T-cell (primary cell): Measurements from ENCODE around the gene PTPN11. TPM values are rescaled to one million over a fixed set of nuclear protein-coding genes. Genes with fewer than 3 reads are reported as not detected.
A peak's percentile ranks its signal among the peaks of the same experiment; 100 is the strongest.
"Not testable (repeated sequence)": the region's sequence is repeated elsewhere in the genome, so short reads cannot be mapped to it uniquely, and the experiment has no call there.

Source experiments
- ATAC-seq, 4 experiments: fragments of 200-7000 bp in 3 of 4; fragments of 150-1000 bp in 1 of 4; cut with Tn5 transposase; replicated peaks in 1 of 4; 1 replicate in 3 of 4; 2 replicates in 1 of 4; pipeline ENCODE4 v1.10.0; 2021; ENCODE audit warnings: moderate library complexity in 3 of 4, mild to moderate bottlenecking in 2 of 4, moderate number of reproducible peaks in 1 of 4
- CTCF ChIA-PET, 2 donors: fragments of 300-600 bp; sonication (Branson Sonifier 250); formaldehyde crosslinking; loops; one replicate each; lab custom pipeline; 2022; ENCODE audit warnings: antibody characterized with exemption in 2 of 2; lab: Charles Lee
- POLR2A ChIA-PET, 2 donors: fragments of 300-600 bp; sonication (Branson Sonifier 250); formaldehyde crosslinking; loops; one replicate each; lab custom pipeline; 2022; ENCODE audit warnings: antibody characterized with exemption in 2 of 2; lab: Charles Lee
- DNase-seq, 35 experiments: peaks; one replicate each; pipeline versions ENCODE4 v3.0.0 to v3.0.0-alpha.2; 2013 to 2023
- H3K27ac ChIP-seq: one replicate; pipeline ENCODE4 v1.5.1; 2013; ENCODE audit warnings: low read length
- H3K27me3 ChIP-seq, 2 experiments: replicated peaks in 1 of 2; 1 replicate in 1 of 2; 2 replicates in 1 of 2; pipeline versions ENCODE4 v1.6.1 to v1.7.0; 2013; ENCODE audit warnings: low read length in 1 of 2, mixed read lengths in 1 of 2; ENCODE audit not compliant: control insufficient read depth in 2 of 2, insufficient read depth in 2 of 2; ENCODE audit errors: extremely low read depth in 1 of 2
- H3K36me3 ChIP-seq, 2 donors: 1 replicate in 1 of 2; 2 replicates in 1 of 2; pipeline versions ENCODE4 v1.6.1 to v1.7.0; 2013; ENCODE audit warnings: low read length in 1 of 2; ENCODE audit not compliant: control insufficient read depth in 2 of 2, insufficient read depth in 1 of 2; ENCODE audit errors: extremely low read depth in 1 of 2
- H3K4me1 ChIP-seq, 2 experiments: 1 replicate in 1 of 2; 2 replicates in 1 of 2; pipeline versions ENCODE4 v1.6.1 to v1.7.0; 2013; ENCODE audit warnings: low read length in 2 of 2, mixed read lengths in 1 of 2; ENCODE audit not compliant: insufficient read depth in 2 of 2, control insufficient read depth in 1 of 2; ENCODE audit errors: extremely low read depth in 1 of 2
- H3K4me3 ChIP-seq, 2 donors: 1 replicate in 1 of 2; 2 replicates in 1 of 2; pipeline versions ENCODE4 v1.5.1 to v1.7.0; 2013; ENCODE audit warnings: mild to moderate bottlenecking in 2 of 2, low read length in 1 of 2, moderate library complexity in 1 of 2; ENCODE audit not compliant: control insufficient read depth in 1 of 2; ENCODE audit errors: extremely low read depth in 1 of 2
- H3K9me3 ChIP-seq: 2 replicates; pipeline ENCODE4 v1.7.0; 2013
- H3K27ac Mint-ChIP-seq, 2 donors: one replicate each; pipeline ENCODE4 v1.8.0; 2020 to 2021; ENCODE audit warnings: mild to moderate bottlenecking in 2 of 2, mixed read lengths in 2 of 2
- H3K27me3 Mint-ChIP-seq, 2 donors: one replicate each; pipeline ENCODE4 v1.8.0; 2021 to 2022; ENCODE audit warnings: mixed read lengths in 2 of 2
- H3K36me3 Mint-ChIP-seq: one replicate; pipeline ENCODE4 v1.8.0; 2021; ENCODE audit warnings: mixed read lengths
- H3K4me1 Mint-ChIP-seq, 3 donors: one replicate each; pipeline ENCODE4 v1.8.0; 2020 to 2022; ENCODE audit warnings: mixed read lengths in 3 of 3, mild to moderate bottlenecking in 1 of 3
- H3K4me3 Mint-ChIP-seq, 3 donors: one replicate each; pipeline ENCODE4 v1.8.0; 2020 to 2022; ENCODE audit warnings: mild to moderate bottlenecking in 3 of 3, mixed read lengths in 3 of 3, moderate library complexity in 3 of 3
- H3K9me3 Mint-ChIP-seq, 3 donors: one replicate each; pipeline ENCODE4 v1.8.0; 2020 to 2022; ENCODE audit warnings: mixed read lengths in 3 of 3
- WGBS: methylation state at CpG from one replicate; pipeline ENCODE4 v1.1.5; 2013; ENCODE audit warnings: missing lambda C conversion rate; ENCODE audit not compliant: insufficient coverage; 5-methylcytosine and 5-hydroxymethylcytosine counted together
- total RNA-seq, 35 experiments: library from RNA in 6 of 35; stranded (reverse) in 6 of 35; fragments of 120-200 nt in 1 of 35; gene quantifications; one replicate each; pipeline versions ENCODE4 v1.2.1 to v1.2.4 and lab custom pipeline; 2013 to 2026

Gene PTPN11
- total RNA-seq, 5 donors from 2014 or later (not counting 1 experiment from before 2014, with no cell fraction given): 48.7 to 55.5 (median 53.2) TPM

GRCh38 chr12:112450725-112451124, 32.0 kb downstream of the PTPN11 start:
- no peak for ATAC-seq
- WGBS: no CpG with 5 or more reads among the region's 4 CpGs
- Histone ChIP-seq H3K27me3 (no peaks in the 10 kb centered on the region), H3K4me3 (no peak overlapping the region), H3K36me3 (peaks cover 7 to 63% of the 10 kb centered on the region in 2 donors), H3K4me1 (peaks cover 0 to 10% of the 10 kb centered on the region in 2 experiments), H3K9me3 (no peaks in the 10 kb centered on the region), H3K27ac (no peak overlapping the region)
- DNase-seq: no peak
- Mint-ChIP-seq H3K27me3 (no peaks in the 10 kb centered on the region), H3K27ac (no peak overlapping the region), H3K4me3 (no peak overlapping the region), H3K9me3 (no peaks in the 10 kb centered on the region), H3K4me1 (peaks cover 13 to 16% (median 13%) of the 10 kb centered on the region in 3 donors), H3K36me3 (peaks cover 38% of the 10 kb centered on the region)
- ChIA-PET POLR2A (interaction anchor here in 1 of 2 donors (0.7 kb wide), 1 partner anchor 23 kb away, joined by 4 read pairs; no protein-coding TSS in a partner anchor), CTCF (interaction anchor here in 1 of 2 donors (0.5 kb wide), 1 partner anchor 9 kb away, joined by 3 read pairs; no protein-coding TSS in a partner anchor)

- ChIA-PET CTCF (no interaction called here), POLR2A (no interaction called here)
- H3K4me1 ChIP-seq: no peaks in the 10 kb centered on the region
- peaks cover 59% of the 10 kb centered on the region for H3K36me3 Mint-ChIP-seq
- no peaks in the 10 kb centered on the region for H3K9me3 Mint-ChIP-seq
- H3K4me3 ChIP-seq: no peak overlapping the region
- H3K9me3 ChIP-seq: no peaks in the 10 kb centered on the region
- H3K4me3 Mint-ChIP-seq: no peak overlapping the region
- peaks cover 0 to 3% (median under 1%) of the 10 kb centered on the region in 3 donors for H3K4me1 Mint-ChIP-seq
- no peaks in the 10 kb centered on the region for H3K27me3 ChIP-seq
- H3K36me3 ChIP-seq: peaks cover 4 to 65% of the 10 kb centered on the region in 2 donors
- 95% methylated on average over 7 of the region's 7 CpGs for WGBS
- H3K27ac ChIP-seq: no peak overlapping the region
- DNase-seq (no peak), ATAC-seq (no peak)
- no peak overlapping the region for H3K27ac Mint-ChIP-seq
- H3K27me3 Mint-ChIP-seq: no peaks in the 10 kb centered on the region
Measured at GRCh38 chr12:112456029-112456428, 37.3 kb downstream of the PTPN11 start.

- ATAC-seq, CTCF ChIA-PET, H3K9me3 ChIP-seq, H3K9me3 Mint-ChIP-seq, H3K4me1 Mint-ChIP-seq, H3K4me3 ChIP-seq, H3K27ac ChIP-seq, H3K27me3 Mint-ChIP-seq, POLR2A ChIA-PET, H3K4me1 ChIP-seq, H3K27me3 ChIP-seq, DNase-seq: not testable (repeated sequence)
- WGBS: no CpG with 5 or more reads among the region's 1 CpG
- H3K36me3 Mint-ChIP-seq: peaks cover 58% of the 10 kb centered on the region
- peaks cover 4 to 59% of the 10 kb centered on the region in 2 donors for H3K36me3 ChIP-seq
- peak overlapping the region in 1 of 3 donors; percentile 28 for H3K4me3 Mint-ChIP-seq
- peak overlapping the region in 1 of 2 donors; percentile 22 for H3K27ac Mint-ChIP-seq
Measured at GRCh38 chr12:112457142-112457541, 38.4 kb downstream of the PTPN11 start.

- H3K9me3 ChIP-seq: no peaks in the 10 kb centered on the region
- H3K4me3 ChIP-seq: no peak overlapping the region
- no peaks in the 10 kb centered on the region for H3K9me3 Mint-ChIP-seq
- H3K4me3 Mint-ChIP-seq: no peak overlapping the region
- no peak overlapping the region for H3K27ac ChIP-seq
- no peak for ATAC-seq
- no peaks in the 10 kb centered on the region for H3K27me3 ChIP-seq
- peaks cover 56% of the 10 kb centered on the region for H3K36me3 Mint-ChIP-seq
- ChIA-PET CTCF (no interaction called here), POLR2A (no interaction called here)
- peaks cover 4 to 51% of the 10 kb centered on the region in 2 donors for H3K36me3 ChIP-seq
- H3K4me1 Mint-ChIP-seq: peaks cover 0 to 4% (median 3%) of the 10 kb centered on the region in 3 donors
- DNase-seq: no peak
- H3K27me3 Mint-ChIP-seq: no peaks in the 10 kb centered on the region
- 100% methylated on average over 1 of the region's 4 CpGs for WGBS
- H3K27ac Mint-ChIP-seq: no peak overlapping the region
- H3K4me1 ChIP-seq: no peaks in the 10 kb centered on the region
Measured at GRCh38 chr12:112458330-112458729, 39.6 kb downstream of the PTPN11 start.

- WGBS: 100% methylated on average over 1 of the region's 5 CpGs
- DNase-seq: no peak
- ChIA-PET POLR2A (no interaction called here), CTCF (no interaction called here)
- Mint-ChIP-seq H3K27me3 (no peaks in the 10 kb centered on the region), H3K4me3 (no peak overlapping the region), H3K4me1 (peaks cover 0 to 9% (median 5%) of the 10 kb centered on the region in 3 donors), H3K36me3 (peaks cover 55% of the 10 kb centered on the region), H3K27ac (no peak overlapping the region), H3K9me3 (no peaks in the 10 kb centered on the region)
- ATAC-seq: no peak
- H3K27me3 ChIP-seq: no peaks in the 10 kb centered on the region
- H3K36me3 ChIP-seq: peaks cover 4 to 47% of the 10 kb centered on the region in 2 donors
- H3K9me3 ChIP-seq: no peaks in the 10 kb centered on the region
- no peak overlapping the region for H3K4me3 ChIP-seq
- no peak overlapping the region for H3K27ac ChIP-seq
- no peaks in the 10 kb centered on the region for H3K4me1 ChIP-seq
Measured at GRCh38 chr12:112458751-112459150, 40.0 kb downstream of the PTPN11 start.

- H3K27ac ChIP-seq: no peak overlapping the region
- H3K36me3 ChIP-seq: peaks cover 0 to 21% of the 10 kb centered on the region in 2 donors
Measured at GRCh38 chr12:112463478-112463877, 44.7 kb downstream of the PTPN11 start.

More at GRCh38 chr12:112463478-112463877, 44.7 kb downstream of the PTPN11 start:
- Mint-ChIP-seq H3K9me3 (no peaks in the 10 kb centered on the region), H3K36me3 (peaks cover 43% of the 10 kb centered on the region), H3K27ac (no peak overlapping the region), H3K4me1 (peaks cover 5 to 10% (median 9%) of the 10 kb centered on the region in 3 donors), H3K4me3 (no peak overlapping the region), H3K27me3 (no peaks in the 10 kb centered on the region)
- ATAC-seq: no peak
- Histone ChIP-seq H3K4me3 (no peak overlapping the region), H3K9me3 (no peaks in the 10 kb centered on the region), H3K4me1 (no peaks in the 10 kb centered on the region), H3K27me3 (no peaks in the 10 kb centered on the region)
- POLR2A ChIA-PET: interaction anchor here in 1 of 2 donors (0.6 kb wide), 1 partner anchor 444 kb away, joined by 3 read pairs; no protein-coding TSS in a partner anchor
- CTCF ChIA-PET: no interaction called here
- no CpG with 5 or more reads among the region's 2 CpGs for WGBS
- no peak for DNase-seq
